ENCODE data around the gene EEA1. TPM values are rescaled to one million over a fixed set of nuclear protein-coding genes. Genes with fewer than 3 reads are reported as not detected.

Gene EEA1
- polyA plus RNA-seq, 1 donor from 2014 or later = 5.6 TPM

- no peak for TF ChIP-seq TAF1 (IDR thresholded peaks at IDR 0.05; ENCODE audit: low read depth)
- TF ChIP-seq RAD21 (conservative IDR thresholded peaks at IDR 0.05) = no peak
- TF ChIP-seq, protein P1, sequence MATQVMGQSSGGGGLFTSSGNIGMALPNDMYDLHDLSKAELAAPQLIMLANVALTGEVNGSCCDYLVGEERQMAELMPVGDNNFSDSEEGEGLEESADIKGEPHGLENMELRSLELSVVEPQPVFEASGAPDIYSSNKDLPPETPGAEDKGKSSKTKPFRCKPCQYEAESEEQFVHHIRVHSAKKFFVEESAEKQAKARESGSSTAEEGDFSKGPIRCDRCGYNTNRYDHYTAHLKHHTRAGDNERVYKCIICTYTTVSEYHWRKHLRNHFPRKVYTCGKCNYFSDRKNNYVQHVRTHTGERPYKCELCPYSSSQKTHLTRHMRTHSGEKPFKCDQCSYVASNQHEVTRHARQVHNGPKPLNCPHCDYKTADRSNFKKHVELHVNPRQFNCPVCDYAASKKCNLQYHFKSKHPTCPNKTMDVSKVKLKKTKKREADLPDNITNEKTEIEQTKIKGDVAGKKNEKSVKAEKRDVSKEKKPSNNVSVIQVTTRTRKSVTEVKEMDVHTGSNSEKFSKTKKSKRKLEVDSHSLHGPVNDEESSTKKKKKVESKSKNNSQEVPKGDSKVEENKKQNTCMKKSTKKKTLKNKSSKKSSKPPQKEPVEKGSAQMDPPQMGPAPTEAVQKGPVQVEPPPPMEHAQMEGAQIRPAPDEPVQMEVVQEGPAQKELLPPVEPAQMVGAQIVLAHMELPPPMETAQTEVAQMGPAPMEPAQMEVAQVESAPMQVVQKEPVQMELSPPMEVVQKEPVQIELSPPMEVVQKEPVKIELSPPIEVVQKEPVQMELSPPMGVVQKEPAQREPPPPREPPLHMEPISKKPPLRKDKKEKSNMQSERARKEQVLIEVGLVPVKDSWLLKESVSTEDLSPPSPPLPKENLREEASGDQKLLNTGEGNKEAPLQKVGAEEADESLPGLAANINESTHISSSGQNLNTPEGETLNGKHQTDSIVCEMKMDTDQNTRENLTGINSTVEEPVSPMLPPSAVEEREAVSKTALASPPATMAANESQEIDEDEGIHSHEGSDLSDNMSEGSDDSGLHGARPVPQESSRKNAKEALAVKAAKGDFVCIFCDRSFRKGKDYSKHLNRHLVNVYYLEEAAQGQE (IDR thresholded peaks at IDR 0.05; ENCODE audit: borderline replicate concordance) = no peak
- no peak for TF ChIP-seq MXI1 (conservative IDR thresholded peaks at IDR 0.05; ENCODE audit: poor library complexity, severe bottlenecking)
- TF ChIP-seq SMC3 (conservative IDR thresholded peaks at IDR 0.05; ENCODE audit: poor library complexity) = no peak
- no peak for TF ChIP-seq POLR2AphosphoS5 (IDR thresholded peaks at IDR 0.05)
- TF ChIP-seq EP300 (conservative IDR thresholded peaks at IDR 0.05; ENCODE audit: poor library complexity, severe bottlenecking) = no peak
- TF ChIP-seq, protein P2, sequence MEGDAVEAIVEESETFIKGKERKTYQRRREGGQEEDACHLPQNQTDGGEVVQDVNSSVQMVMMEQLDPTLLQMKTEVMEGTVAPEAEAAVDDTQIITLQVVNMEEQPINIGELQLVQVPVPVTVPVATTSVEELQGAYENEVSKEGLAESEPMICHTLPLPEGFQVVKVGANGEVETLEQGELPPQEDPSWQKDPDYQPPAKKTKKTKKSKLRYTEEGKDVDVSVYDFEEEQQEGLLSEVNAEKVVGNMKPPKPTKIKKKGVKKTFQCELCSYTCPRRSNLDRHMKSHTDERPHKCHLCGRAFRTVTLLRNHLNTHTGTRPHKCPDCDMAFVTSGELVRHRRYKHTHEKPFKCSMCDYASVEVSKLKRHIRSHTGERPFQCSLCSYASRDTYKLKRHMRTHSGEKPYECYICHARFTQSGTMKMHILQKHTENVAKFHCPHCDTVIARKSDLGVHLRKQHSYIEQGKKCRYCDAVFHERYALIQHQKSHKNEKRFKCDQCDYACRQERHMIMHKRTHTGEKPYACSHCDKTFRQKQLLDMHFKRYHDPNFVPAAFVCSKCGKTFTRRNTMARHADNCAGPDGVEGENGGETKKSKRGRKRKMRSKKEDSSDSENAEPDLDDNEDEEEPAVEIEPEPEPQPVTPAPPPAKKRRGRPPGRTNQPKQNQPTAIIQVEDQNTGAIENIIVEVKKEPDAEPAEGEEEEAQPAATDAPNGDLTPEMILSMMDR (IDR thresholded peaks at IDR 0.05; ENCODE audit: poor library complexity, severe bottlenecking) = no peak
- no peak for TF ChIP-seq EZH2 (IDR thresholded peaks at IDR 0.05; ENCODE audit: borderline replicate concordance, insufficient read depth, low read length, poor library complexity, severe bottlenecking)
- no peaks in the 10 kb centered on the region for H3K36me3 ChIP-seq (ENCODE audit: insufficient read depth, low read length)
- H3F3A ChIP-seq (ENCODE audit: insufficient read depth, low read length, poor library complexity, severe bottlenecking) = no peaks in the 10 kb centered on the region
- H3K4me2 ChIP-seq (ENCODE audit: low read length) = no peak overlapping the region
- H4K20me1 ChIP-seq (ENCODE audit: insufficient read depth) = no peaks in the 10 kb centered on the region
- no peaks in the 10 kb centered on the region for H3K9me2 ChIP-seq (ENCODE audit: insufficient read depth, low read length)
- H3K27ac ChIP-seq (ENCODE audit: low read length) = no peak overlapping the region
- H3K9ac ChIP-seq (ENCODE audit: low read length) = no peak overlapping the region
- no peaks in the 10 kb centered on the region for H3K9me3 ChIP-seq (ENCODE audit: low read length)
- no peaks in the 10 kb centered on the region for H3K79me2 ChIP-seq (replicated peaks; ENCODE audit: insufficient read depth, low read length)
- no peak overlapping the region for H2AFZ ChIP-seq (ENCODE audit: low read depth, low read length)
- no peak overlapping the region for H3K4me3 ChIP-seq (ENCODE audit: low read length)
- no peaks in the 10 kb centered on the region for H3K27me3 ChIP-seq (ENCODE audit: insufficient read depth, low read depth, low read length)
Observed at GRCh38 chr12:92900941-92901340, 28.2 kb downstream of the EEA1 start.

- Histone ChIP-seq H4K20me1 (ENCODE audit: insufficient read depth) (no peaks in the 10 kb centered on the region), H3K9me2 (ENCODE audit: insufficient read depth, low read length) (no peaks in the 10 kb centered on the region), H3K9me3 (ENCODE audit: low read length) (no peaks in the 10 kb centered on the region), H3K27ac (ENCODE audit: low read length) (no peak overlapping the region), H3K27me3 (ENCODE audit: insufficient read depth, low read depth, low read length) (no peaks in the 10 kb centered on the region), H3K36me3 (ENCODE audit: insufficient read depth, low read length) (no peaks in the 10 kb centered on the region), H3K79me2 (replicated peaks; ENCODE audit: insufficient read depth, low read length) (no peaks in the 10 kb centered on the region), H2AFZ (ENCODE audit: low read depth, low read length) (no peak overlapping the region), H3K4me3 (ENCODE audit: low read length) (no peak overlapping the region), H3K9ac (ENCODE audit: low read length) (no peak overlapping the region), H3K4me2 (ENCODE audit: low read length) (no peak overlapping the region), H3F3A (ENCODE audit: insufficient read depth, low read length, poor library complexity, severe bottlenecking) (no peaks in the 10 kb centered on the region)
- TF ChIP-seq EP300 (conservative IDR thresholded peaks at IDR 0.05; ENCODE audit: poor library complexity, severe bottlenecking) (no peak), POLR2AphosphoS5 (IDR thresholded peaks at IDR 0.05) (no peak), TAF1 (IDR thresholded peaks at IDR 0.05; ENCODE audit: low read depth) (no peak), RAD21 (conservative IDR thresholded peaks at IDR 0.05) (no peak), MXI1 (conservative IDR thresholded peaks at IDR 0.05; ENCODE audit: poor library complexity, severe bottlenecking) (no peak), EZH2 (IDR thresholded peaks at IDR 0.05; ENCODE audit: borderline replicate concordance, insufficient read depth, low read length, poor library complexity, severe bottlenecking) (no peak), SMC3 (conservative IDR thresholded peaks at IDR 0.05; ENCODE audit: poor library complexity) (no peak)
- TF ChIP-seq, protein P2 (IDR thresholded peaks at IDR 0.05; ENCODE audit: poor library complexity, severe bottlenecking) = no peak
- TF ChIP-seq, protein P1 (IDR thresholded peaks at IDR 0.05; ENCODE audit: borderline replicate concordance) = no peak
Observed at GRCh38 chr12:92899386-92900001, 29.6 kb downstream of the EEA1 start.

Data from neural cell (in vitro differentiated cells).